CD8-positive, alpha-beta memory T cell (primary cell): Measurements from ENCODE around the gene KBTBD8. TPM values are rescaled to one million over a fixed set of nuclear protein-coding genes. Genes with fewer than 3 reads are reported as not detected.

Experiments
- CTCF ChIA-PET: fragments of 350-600 bp; sonication (Branson Sonifier 250); formaldehyde crosslinking; loops from one replicate; lab custom pipeline; 2021; ENCODE audit warnings: antibody characterized with exemption; lab: Charles Lee
- POLR2A ChIA-PET: fragments of 350-600 bp; sonication (Branson Sonifier 250); formaldehyde crosslinking; loops from one replicate; lab custom pipeline; 2021; ENCODE audit warnings: antibody characterized with exemption; lab: Charles Lee
- DNase-seq, 5 donors: peaks; one replicate each; pipeline versions ENCODE4 v3.0.0 to v3.0.0-alpha.2; 2020 to 2022; ENCODE audit warnings: mixed read lengths in 1 of 5
- H3K27ac ChIP-seq: one replicate; pipeline ENCODE4 v1.7.0; 2013; ENCODE audit warnings: low read depth, mild to moderate bottlenecking, low read length, moderate library complexity
- H3K27me3 ChIP-seq: 2 replicates; pipeline ENCODE4 v1.7.0; 2013; ENCODE audit warnings: low read length, mild to moderate bottlenecking; ENCODE audit not compliant: insufficient read depth, poor library complexity, severe bottlenecking
- H3K36me3 ChIP-seq: 2 replicates; pipeline ENCODE4 v1.7.0; 2013; ENCODE audit warnings: mild to moderate bottlenecking, low read length, moderate library complexity; ENCODE audit not compliant: insufficient read depth
- H3K4me1 ChIP-seq: 2 replicates; pipeline ENCODE4 v1.7.0; 2013; ENCODE audit warnings: mild to moderate bottlenecking, low read length, moderate library complexity; ENCODE audit not compliant: insufficient read depth
- H3K4me3 ChIP-seq: 2 replicates; pipeline ENCODE4 v1.7.0; 2013; ENCODE audit warnings: mild to moderate bottlenecking, low read length
- H3K9me3 ChIP-seq: 2 replicates; pipeline ENCODE4 v1.7.0; 2013; ENCODE audit warnings: mild to moderate bottlenecking, low read length
- H3K27ac Mint-ChIP-seq, 8 donors: one replicate each; pipeline ENCODE4 v1.8.0; 2020 to 2021; ENCODE audit warnings: mixed read lengths in 8 of 8, mild to moderate bottlenecking in 6 of 8, inconsistent platforms in 3 of 8, moderate library complexity in 3 of 8
- H3K27me3 Mint-ChIP-seq, 2 donors: one replicate each; pipeline ENCODE4 v1.8.0; 2020 to 2021; ENCODE audit warnings: mixed read lengths in 2 of 2, mild to moderate bottlenecking in 1 of 2, moderate library complexity in 1 of 2
- H3K36me3 Mint-ChIP-seq, 3 donors: one replicate each; pipeline ENCODE4 v1.8.0; 2020 to 2021; ENCODE audit warnings: mixed read lengths in 3 of 3, inconsistent platforms in 1 of 3, mild to moderate bottlenecking in 1 of 3
- H3K4me1 Mint-ChIP-seq, 3 donors: one replicate each; pipeline ENCODE4 v1.8.0; 2020 to 2021; ENCODE audit warnings: mixed read lengths in 3 of 3, inconsistent platforms in 1 of 3, mild to moderate bottlenecking in 1 of 3
- H3K4me3 Mint-ChIP-seq, 7 donors: one replicate each; pipeline ENCODE4 v1.8.0; 2020 to 2021; ENCODE audit warnings: mixed read lengths in 7 of 7, mild to moderate bottlenecking in 6 of 7, moderate library complexity in 4 of 7, inconsistent platforms in 2 of 7
- H3K9me3 Mint-ChIP-seq, 5 donors: one replicate each; pipeline ENCODE4 v1.8.0; 2020 to 2022; ENCODE audit warnings: mixed read lengths in 5 of 5, mild to moderate bottlenecking in 3 of 5, moderate library complexity in 2 of 5, inconsistent platforms in 1 of 5
- polyA plus RNA-seq: library from polyadenylated mRNA; unstranded; fragments of 300-500 nt; fragmentation: Illumina TruSeq; gene quantifications from one replicate; pipeline ENCODE4 v1.2.3, GENCODE V29; 2021
- total RNA-seq, 2 experiments: library from RNA; stranded (reverse); gene quantifications; one replicate each; pipeline ENCODE4 v1.2.3, GENCODE V29; 2021

KBTBD8 gene, protein sequence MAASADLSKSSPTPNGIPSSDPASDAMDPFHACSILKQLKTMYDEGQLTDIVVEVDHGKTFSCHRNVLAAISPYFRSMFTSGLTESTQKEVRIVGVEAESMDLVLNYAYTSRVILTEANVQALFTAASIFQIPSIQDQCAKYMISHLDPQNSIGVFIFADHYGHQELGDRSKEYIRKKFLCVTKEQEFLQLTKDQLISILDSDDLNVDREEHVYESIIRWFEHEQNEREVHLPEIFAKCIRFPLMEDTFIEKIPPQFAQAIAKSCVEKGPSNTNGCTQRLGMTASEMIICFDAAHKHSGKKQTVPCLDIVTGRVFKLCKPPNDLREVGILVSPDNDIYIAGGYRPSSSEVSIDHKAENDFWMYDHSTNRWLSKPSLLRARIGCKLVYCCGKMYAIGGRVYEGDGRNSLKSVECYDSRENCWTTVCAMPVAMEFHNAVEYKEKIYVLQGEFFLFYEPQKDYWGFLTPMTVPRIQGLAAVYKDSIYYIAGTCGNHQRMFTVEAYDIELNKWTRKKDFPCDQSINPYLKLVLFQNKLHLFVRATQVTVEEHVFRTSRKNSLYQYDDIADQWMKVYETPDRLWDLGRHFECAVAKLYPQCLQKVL
- total RNA-seq = 10 to 100 TPM; 21.9 to 23.3 TPM
- polyA plus RNA-seq = 3.6 TPM

GRCh38 chr3:66998113-66998903, at the start of gene KBTBD8:
TSS of gene KBTBD8 (plus strand) at chr3:66998307. CDS start at chr3:66998356, 49 bp downstream.
- Mint-ChIP-seq H3K4me1 (peaks cover 26 to 42% (median 28%) of the 10 kb centered on the region in 3 donors), H3K4me3 (peak within 1 kb of the TSS; percentile 89 to 99 (median 92)), H3K9me3 (no peaks in the 10 kb centered on the region), H3K36me3 (peaks cover 5 to 17% (median 7%) of the 10 kb centered on the region in 3 donors), H3K27me3 (peaks cover 11 to 31% of the 10 kb centered on the region in 2 donors), H3K27ac (peak within 1 kb of the TSS; percentile 70 to 98 (median 92))
- H3K27ac ChIP-seq = peak within 1 kb of the TSS; percentile 55
- ChIA-PET CTCF (interaction anchor here (1.1 to 1.8 kb wide), 4 partner anchors 8 to 657 kb away, joined by 4 to 21 read pairs (median 4); no protein-coding TSS in a partner anchor), POLR2A (interaction anchor here (0.6 to 1.6 kb wide), 5 partner anchors 26 to 762 kb away, joined by 3 to 10 read pairs (median 5); partner anchors contain the start of gene SUCLG2)
- H3K4me3 ChIP-seq = peak within 1 kb of the TSS; percentile 71
- H3K9me3 ChIP-seq = no peaks in the 10 kb centered on the region
- H3K4me1 ChIP-seq = peaks cover 12% of the 10 kb centered on the region
- DNase-seq = peak; percentile 92 to 99 (median 98)
- no peaks in the 10 kb centered on the region for H3K27me3 ChIP-seq
- peaks cover 1% of the 10 kb centered on the region for H3K36me3 ChIP-seq

GRCh38 chr3:66948838-66949237, 49.3 kb upstream of the KBTBD8 start:
- Mint-ChIP-seq H3K4me3 (no peak overlapping the region), H3K4me1 (no peaks in the 10 kb centered on the region), H3K27ac (no peak overlapping the region), H3K9me3 (no peaks in the 10 kb centered on the region), H3K36me3 (no peaks in the 10 kb centered on the region), H3K27me3 (peaks cover 0 to 1% of the 10 kb centered on the region in 2 donors)
- H3K27me3 ChIP-seq = no peaks in the 10 kb centered on the region
- no peaks in the 10 kb centered on the region for H3K9me3 ChIP-seq
- H3K4me1 ChIP-seq = no peaks in the 10 kb centered on the region
- no peaks in the 10 kb centered on the region for H3K36me3 ChIP-seq
- CTCF ChIA-PET = no interaction called here
- no peak overlapping the region for H3K27ac ChIP-seq
- POLR2A ChIA-PET = no interaction called here
- H3K4me3 ChIP-seq = no peak overlapping the region
- no peak for DNase-seq

DNA sequence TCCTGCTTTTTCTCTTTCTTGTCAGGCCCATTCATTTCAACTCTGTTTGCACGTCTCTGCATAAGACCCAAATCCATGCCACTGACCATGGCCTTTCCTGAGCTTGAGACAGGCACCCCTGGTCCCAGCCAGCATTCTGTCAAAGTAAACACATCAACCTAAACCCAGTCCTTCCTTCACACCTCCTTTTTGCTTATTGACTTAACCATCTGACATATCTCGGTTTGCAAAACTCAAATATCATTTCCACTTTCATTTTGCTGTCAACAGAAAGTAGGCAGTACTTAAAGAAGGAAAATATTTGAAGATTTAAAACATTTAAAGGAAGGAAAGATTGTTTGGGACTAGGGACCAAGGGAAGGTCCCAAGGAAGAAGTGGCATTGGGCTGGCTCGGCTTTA, 48.2 kb upstream of the KBTBD8 start:
- Histone ChIP-seq H3K27ac (no peak overlapping the region), H3K36me3 (no peaks in the 10 kb centered on the region), H3K4me3 (no peak overlapping the region), H3K4me1 (no peaks in the 10 kb centered on the region), H3K27me3 (no peaks in the 10 kb centered on the region), H3K9me3 (no peaks in the 10 kb centered on the region)
- no peak for DNase-seq
- ChIA-PET CTCF (no interaction called here), POLR2A (no interaction called here)
- Mint-ChIP-seq H3K27ac (no peak overlapping the region), H3K9me3 (no peaks in the 10 kb centered on the region), H3K36me3 (no peaks in the 10 kb centered on the region), H3K27me3 (peaks cover 0 to 1% of the 10 kb centered on the region in 2 donors), H3K4me3 (no peak overlapping the region), H3K4me1 (no peaks in the 10 kb centered on the region)

DNA sequence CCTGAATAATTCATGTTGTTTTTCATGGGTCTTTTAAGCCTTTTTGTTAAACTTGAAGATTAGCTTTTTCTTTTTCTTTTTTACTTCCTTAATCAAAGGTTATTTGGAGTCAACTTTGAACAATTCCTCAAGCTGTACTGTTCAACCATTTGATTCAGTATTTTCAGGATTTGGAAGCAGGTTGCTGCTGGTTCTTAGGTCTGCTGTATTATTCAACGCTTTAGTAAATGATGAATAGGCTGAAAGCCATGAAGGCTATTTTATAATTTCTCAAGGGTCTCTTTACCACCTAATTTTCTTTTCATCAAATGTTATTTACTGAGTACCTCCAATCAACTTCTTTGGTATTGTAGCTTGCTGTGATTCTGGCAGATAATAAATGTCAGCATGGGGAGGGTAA, 45.8 kb upstream of the KBTBD8 start:
- ChIA-PET POLR2A (no interaction called here), CTCF (interaction anchor here (2.0 kb wide), 1 partner anchor 13 kb away, joined by 5 read pairs; no protein-coding TSS in a partner anchor)
- DNase-seq = no peak
- Mint-ChIP-seq H3K36me3 (no peaks in the 10 kb centered on the region), H3K9me3 (no peaks in the 10 kb centered on the region), H3K4me3 (no peak overlapping the region), H3K27ac (no peak overlapping the region), H3K27me3 (peaks cover 1 to 2% of the 10 kb centered on the region in 2 donors), H3K4me1 (no peaks in the 10 kb centered on the region)
- no peaks in the 10 kb centered on the region for H3K9me3 ChIP-seq
- H3K27me3 ChIP-seq = no peaks in the 10 kb centered on the region
- no peaks in the 10 kb centered on the region for H3K4me1 ChIP-seq
- no peak overlapping the region for H3K27ac ChIP-seq
- no peaks in the 10 kb centered on the region for H3K36me3 ChIP-seq
- no peak overlapping the region for H3K4me3 ChIP-seq

GRCh38 chr3:66953934-66954445, 44.1 kb upstream of the KBTBD8 start:
- Mint-ChIP-seq H3K27me3 (peaks cover 1 to 4% of the 10 kb centered on the region in 2 donors), H3K36me3 (no peaks in the 10 kb centered on the region), H3K9me3 (no peaks in the 10 kb centered on the region), H3K27ac (no peak overlapping the region), H3K4me1 (no peaks in the 10 kb centered on the region), H3K4me3 (no peak overlapping the region)
- ChIA-PET CTCF (no interaction called here), POLR2A (no interaction called here)
- Histone ChIP-seq H3K36me3 (no peaks in the 10 kb centered on the region), H3K27me3 (no peaks in the 10 kb centered on the region), H3K4me3 (no peak overlapping the region), H3K4me1 (no peaks in the 10 kb centered on the region), H3K9me3 (no peaks in the 10 kb centered on the region), H3K27ac (no peak overlapping the region)
- no peak for DNase-seq

DNA sequence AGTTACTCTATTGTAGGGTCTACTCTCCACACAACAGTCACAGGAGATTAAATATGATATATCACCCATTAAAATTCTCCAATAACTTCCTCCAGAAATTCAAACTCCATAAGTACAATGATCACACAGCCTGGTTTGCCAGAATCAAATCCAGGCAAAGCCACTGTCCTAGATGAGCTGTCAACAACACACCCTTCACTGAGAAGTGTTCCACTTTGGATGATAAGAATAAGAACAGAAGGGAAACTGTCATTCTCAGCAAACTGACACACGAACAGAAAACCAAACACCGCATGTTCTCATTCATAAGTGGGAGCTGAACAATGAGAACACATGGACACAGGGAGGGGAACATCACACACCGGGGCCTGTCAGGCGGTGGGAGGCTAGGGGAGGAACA, 41.4 kb upstream of the KBTBD8 start:
- Histone ChIP-seq H3K4me1 (no peaks in the 10 kb centered on the region), H3K4me3 (no peak overlapping the region), H3K9me3 (no peaks in the 10 kb centered on the region), H3K27me3 (no peaks in the 10 kb centered on the region), H3K36me3 (no peaks in the 10 kb centered on the region), H3K27ac (no peak overlapping the region)
- H3K27me3 Mint-ChIP-seq = peaks cover 2 to 10% of the 10 kb centered on the region in 2 donors
- ChIA-PET CTCF (interaction anchor here (1.3 kb wide), 1 partner anchor 18 kb away, joined by 3 read pairs; no protein-coding TSS in a partner anchor), POLR2A (no interaction called here)
- H3K36me3 Mint-ChIP-seq = no peaks in the 10 kb centered on the region
- H3K9me3 Mint-ChIP-seq = no peaks in the 10 kb centered on the region
- no peak overlapping the region for H3K4me3 Mint-ChIP-seq
- no peaks in the 10 kb centered on the region for H3K4me1 Mint-ChIP-seq
- no peak overlapping the region for H3K27ac Mint-ChIP-seq
- DNase-seq = no peak

DNA sequence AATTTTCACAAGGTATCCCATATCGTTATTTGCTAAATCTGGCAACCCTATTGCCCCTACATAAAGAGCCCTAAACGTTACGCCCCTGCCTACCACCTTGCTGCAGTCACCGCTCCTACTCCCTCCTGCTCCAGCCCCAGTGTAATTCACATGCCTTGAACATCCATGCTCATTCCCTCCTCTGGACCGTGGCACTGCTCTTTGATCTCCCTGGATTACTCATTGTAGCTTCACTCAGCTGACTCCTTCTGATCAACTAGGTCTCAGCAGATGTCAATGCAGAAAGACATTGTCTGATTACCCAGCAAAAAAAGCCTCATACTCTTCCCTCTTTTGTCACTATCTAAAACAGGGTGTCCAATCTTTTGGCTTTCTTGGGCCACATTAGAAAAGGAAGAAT, 40.7 kb upstream of the KBTBD8 start:
- no peak for DNase-seq
- CTCF ChIA-PET = no interaction called here
- Histone ChIP-seq H3K9me3 (no peaks in the 10 kb centered on the region), H3K27ac (no peak overlapping the region), H3K36me3 (no peaks in the 10 kb centered on the region), H3K4me3 (no peak overlapping the region), H3K4me1 (no peaks in the 10 kb centered on the region), H3K27me3 (no peaks in the 10 kb centered on the region)
- H3K9me3 Mint-ChIP-seq = no peaks in the 10 kb centered on the region
- no peak overlapping the region for H3K4me3 Mint-ChIP-seq
- H3K27ac Mint-ChIP-seq = no peak overlapping the region
- no peaks in the 10 kb centered on the region for H3K4me1 Mint-ChIP-seq
- H3K27me3 Mint-ChIP-seq = peaks cover 2 to 17% of the 10 kb centered on the region in 2 donors
- no peaks in the 10 kb centered on the region for H3K36me3 Mint-ChIP-seq
- POLR2A ChIA-PET = no interaction called here
